NCI-H526 (cell line): Measurements from ENCODE around the gene CR2.
"Not testable (repeated sequence)": the region's sequence is repeated elsewhere in the genome, so short reads cannot be mapped to it uniquely, and the experiment has no call there.

Experiments
- DNase-seq, 2 experiments: peaks; one replicate each; lab custom pipeline; 2025; lab: John Stamatoyannopoulos, UW

The CR2 gene

DNA sequence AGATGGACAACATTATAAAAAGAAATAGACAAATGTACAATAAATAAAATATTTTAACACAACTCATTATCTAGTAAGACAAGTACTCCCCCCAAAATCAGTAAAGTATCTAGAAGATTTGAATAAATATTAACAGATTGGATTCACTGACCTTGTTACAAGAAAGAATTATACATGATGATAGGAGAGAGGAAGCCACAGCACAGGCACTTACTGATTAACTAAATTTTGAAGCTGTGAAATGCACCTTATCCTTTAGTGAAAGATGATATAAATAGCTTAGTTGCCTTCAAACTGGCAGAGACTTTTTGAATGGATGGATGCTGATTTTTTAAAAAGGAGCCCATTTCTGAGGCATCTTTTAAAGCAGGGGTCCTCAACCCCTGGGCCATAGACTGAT lies 50.3 kb downstream of the CR2 start:
- no peak for DNase-seq

GRCh38 chr1:207510444-207510843 lies 56.3 kb downstream of the CR2 start:
- no peak for DNase-seq

GRCh38 chr1:207514890-207515289 lies 60.8 kb downstream of the CR2 start:
- no peak for DNase-seq

DNA sequence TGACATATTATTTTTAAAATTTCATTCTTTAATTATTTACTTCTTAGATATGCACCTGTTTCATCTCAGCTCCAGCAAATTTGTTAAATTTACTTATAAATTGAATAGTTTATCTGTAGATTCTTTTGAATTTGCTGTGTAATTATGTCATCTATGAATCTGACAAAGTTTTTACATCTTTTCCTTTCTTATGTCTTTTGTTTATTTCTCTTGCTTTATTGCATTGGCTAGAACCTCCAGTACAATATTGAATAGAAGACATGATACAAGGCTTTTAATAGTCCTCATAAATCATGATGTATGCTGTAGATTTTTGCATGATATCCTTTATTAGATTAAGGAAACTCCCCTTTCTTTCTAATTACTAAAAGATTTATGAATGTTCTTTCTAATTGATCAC lies 62.6 kb downstream of the CR2 start:
- no peak for DNase-seq

DNA sequence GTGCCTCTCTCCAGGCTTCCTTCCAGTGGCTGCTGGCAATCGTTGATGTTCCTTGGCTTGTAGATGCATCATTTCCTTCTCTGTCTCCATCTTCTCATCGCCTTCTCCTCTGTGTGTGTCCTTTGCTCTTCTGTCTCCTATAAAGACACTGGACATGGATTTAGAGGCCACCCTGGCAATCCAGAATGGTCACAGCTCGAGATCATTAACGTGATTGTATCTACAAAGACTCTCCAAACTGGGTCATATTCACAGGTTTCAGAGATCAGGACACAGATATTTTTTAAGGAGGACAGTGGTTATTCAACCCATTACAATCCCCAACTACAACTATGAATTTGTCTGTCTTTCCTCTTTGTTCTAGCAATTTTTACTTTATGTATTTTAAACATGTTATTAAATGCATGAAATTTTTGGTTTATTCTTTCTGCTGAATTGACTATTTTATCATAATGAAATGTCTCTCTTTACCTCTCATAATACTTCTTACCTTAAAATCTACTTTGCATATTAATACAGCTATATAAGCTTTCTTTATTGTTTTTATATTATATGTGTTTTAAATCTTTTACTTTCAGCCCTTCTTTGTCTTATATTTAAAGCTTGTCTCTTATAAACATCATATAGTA lies 64.6 kb downstream of the CR2 start:
- no peak for DNase-seq

DNA sequence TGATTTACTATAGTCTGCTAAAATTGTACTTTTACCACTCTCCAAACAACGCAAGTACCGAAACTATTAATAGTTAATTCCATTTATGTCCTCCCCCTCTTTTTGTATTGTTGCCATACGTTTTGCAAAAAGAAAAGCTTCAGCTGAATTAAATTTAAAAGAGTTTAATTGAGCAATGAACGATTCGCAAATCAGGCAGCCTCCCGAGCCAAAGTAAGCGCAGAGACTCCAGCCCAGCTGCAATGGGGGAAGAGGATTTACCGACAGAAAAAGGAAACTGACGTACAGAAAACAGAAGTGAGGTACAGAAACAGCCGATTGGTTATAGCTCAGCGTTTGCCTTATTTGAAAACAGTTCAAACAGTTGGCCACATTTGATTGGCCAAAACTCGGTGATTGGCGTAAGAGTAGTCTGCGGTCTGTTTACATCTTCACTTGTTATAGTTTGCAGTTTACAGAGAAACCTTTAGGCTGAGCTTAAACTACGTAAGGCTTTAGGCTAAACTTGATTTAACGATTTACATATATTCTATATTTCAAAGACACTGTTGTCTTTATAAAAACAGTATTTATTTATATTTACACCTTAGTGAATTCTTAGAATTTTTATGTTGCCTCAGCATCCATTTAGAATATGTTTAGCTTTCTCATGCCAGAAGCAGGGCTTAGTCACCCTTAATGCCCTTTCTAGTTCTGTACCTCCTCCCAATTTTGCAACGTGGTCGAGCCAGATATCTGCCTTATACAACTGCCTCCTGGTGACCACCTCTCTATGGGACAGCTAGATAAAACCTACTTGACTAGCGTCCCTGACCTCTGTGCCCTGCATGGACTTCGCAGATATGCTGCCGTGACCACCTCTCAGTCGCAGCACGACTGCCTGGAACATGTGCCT lies 65.6 kb downstream of the CR2 start:
- no peak for DNase-seq

DNA sequence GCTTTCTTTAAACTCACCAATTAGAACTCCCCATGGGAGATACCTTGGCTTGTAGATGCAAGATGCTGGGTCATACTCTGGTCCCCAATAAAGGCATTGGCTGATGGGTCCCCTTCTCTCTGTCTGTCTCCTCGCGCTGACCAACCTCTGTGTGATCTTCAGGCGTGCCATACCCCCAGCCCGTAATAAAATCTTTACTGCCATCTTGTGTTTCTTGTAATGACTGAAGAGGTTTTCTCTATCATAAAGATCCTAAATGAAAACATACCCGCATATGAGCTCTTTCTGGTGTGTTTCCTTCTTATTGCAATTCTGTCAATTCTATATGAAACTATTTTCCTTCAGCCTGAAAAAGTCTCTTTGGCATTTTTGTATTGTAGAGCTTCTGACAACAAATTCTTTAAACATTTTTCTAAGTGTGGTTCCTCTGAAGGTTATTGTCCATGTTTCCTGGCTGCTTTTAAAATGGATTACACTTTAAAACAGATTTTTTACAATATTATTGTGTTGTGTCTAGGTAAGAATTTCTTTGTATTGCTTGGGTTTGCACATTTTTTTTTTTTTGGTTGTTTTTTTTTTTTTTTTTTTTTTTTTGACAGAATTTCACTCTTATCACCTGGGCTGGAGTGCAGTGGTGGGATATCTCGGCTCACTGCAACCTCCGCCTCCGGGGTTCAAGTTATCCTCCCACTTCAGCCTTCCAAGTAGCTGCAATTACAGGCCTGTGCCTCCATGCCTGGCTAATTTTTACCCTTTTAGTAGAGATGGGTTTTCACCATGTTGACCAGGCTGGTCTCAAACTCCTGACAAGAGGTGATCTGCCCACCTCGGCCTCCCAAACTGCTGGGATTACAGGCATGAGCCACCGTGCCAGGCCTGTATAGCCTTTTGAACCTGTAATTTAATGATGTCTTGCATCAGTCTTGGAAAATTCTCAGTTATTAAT lies 66.5 kb downstream of the CR2 start:
- DNase-seq, result not testable (repeated sequence)

DNA sequence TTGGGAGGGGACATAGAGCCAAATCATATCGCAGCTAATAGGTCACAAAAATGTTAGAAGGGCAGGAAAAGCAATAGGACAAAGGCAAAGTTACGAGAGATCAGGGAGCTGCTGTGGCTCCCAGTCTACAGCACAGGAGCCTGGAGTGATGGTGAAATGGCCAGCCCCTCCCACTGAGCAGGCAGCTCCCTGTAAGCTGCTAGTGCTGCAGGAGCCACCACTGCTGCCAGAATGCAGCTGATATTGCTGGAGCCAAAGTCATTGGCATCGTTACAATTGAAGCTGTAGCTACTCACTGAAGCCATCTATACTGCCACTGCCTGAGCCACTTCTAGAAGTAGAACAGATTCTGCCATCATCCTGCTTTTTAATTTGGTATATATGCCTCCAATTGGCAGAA lies 71.1 kb downstream of the CR2 start:
- DNase-seq, result not testable (repeated sequence)

DNA sequence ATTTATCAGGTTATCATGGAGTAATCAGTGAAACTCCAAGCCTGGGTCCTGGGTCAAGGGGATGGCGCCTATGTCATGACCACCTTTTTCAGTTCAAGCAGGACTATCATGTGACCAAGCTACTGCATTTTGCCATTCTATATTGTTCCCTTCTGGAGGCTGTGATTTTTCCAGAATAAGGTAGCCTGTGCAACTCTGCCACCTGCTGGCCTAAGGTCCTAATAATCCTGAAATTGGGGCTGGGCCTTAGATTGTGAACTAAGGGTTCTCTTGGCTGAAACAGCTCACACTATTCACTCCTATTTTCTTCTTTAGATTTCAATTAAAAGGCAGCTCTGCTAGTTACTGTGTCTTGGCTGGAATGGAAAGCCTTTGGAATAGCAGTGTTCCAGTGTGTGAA lies 74.3 kb downstream of the CR2 start:
- DNase-seq, result not testable (repeated sequence)

- DNase-seq, result not testable (repeated sequence)
Observed at GRCh38 chr1:207536263-207536662, 82.1 kb downstream of the CR2 start.
